Fibroblast of skin of right biceps (primary cell): ENCODE data around the gene LHX3.
"Not testable (repeated sequence)": the region's sequence is repeated elsewhere in the genome, so short reads cannot be mapped to it uniquely, and the experiment has no call there.

Source experiments
- DNase-seq: peaks from one replicate; pipeline ENCODE4 v3.0.0-alpha.2; 2013

Gene LHX3

GRCh38 chr9:136151214-136151804 lies 53.6 kb downstream of the LHX3 start:
- no peak for DNase-seq

- not testable (repeated sequence) for DNase-seq
These were observed 54.2 kb downstream of the LHX3 start for GRCh38 chr9:136150664-136151213.

DNA sequence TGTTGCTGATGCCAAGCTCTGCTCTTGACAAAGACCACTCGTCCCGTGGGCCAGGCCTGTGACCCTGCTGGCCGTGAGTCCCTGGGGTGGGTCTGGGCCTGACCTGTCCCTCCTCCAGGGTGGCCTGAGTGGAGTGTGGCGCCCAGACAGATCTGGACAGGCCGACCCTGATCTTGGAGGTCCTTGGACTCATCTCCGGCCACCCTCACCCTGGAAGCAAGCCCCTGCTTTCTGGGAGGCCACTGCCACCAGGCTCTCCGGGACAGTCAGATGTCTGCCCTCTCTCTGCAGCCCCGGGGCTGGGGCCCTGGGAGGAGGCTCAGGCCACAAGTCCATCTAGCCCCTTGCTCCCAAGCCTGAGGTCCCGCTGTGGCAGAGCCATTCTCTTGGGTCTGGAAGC lies 55.1 kb downstream of the LHX3 start:
- DNase-seq = no peak

GRCh38 chr9:136149337-136149736 lies 55.6 kb downstream of the LHX3 start:
- DNase-seq = no peak

GRCh38 chr9:136148766-136149165 lies 56.2 kb downstream of the LHX3 start:
- DNase-seq = no peak

GRCh38 chr9:136147890-136148714 lies 56.8 kb downstream of the LHX3 start:
- no peak for DNase-seq

- DNase-seq = no peak
These were observed 57.7 kb downstream of the LHX3 start for GRCh38 chr9:136147038-136147889.
